ENCODE measurements around the gene PRR20A.

GRCh38 chr13:57128909-57129308, 11.8 kb upstream of the PRR20A start:
- no peak for TF ChIP-seq SPI1 (IDR thresholded peaks at IDR 0.05; ENCODE audit: borderline replicate concordance, low read depth)
- TF ChIP-seq, protein P1, sequence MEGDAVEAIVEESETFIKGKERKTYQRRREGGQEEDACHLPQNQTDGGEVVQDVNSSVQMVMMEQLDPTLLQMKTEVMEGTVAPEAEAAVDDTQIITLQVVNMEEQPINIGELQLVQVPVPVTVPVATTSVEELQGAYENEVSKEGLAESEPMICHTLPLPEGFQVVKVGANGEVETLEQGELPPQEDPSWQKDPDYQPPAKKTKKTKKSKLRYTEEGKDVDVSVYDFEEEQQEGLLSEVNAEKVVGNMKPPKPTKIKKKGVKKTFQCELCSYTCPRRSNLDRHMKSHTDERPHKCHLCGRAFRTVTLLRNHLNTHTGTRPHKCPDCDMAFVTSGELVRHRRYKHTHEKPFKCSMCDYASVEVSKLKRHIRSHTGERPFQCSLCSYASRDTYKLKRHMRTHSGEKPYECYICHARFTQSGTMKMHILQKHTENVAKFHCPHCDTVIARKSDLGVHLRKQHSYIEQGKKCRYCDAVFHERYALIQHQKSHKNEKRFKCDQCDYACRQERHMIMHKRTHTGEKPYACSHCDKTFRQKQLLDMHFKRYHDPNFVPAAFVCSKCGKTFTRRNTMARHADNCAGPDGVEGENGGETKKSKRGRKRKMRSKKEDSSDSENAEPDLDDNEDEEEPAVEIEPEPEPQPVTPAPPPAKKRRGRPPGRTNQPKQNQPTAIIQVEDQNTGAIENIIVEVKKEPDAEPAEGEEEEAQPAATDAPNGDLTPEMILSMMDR (IDR thresholded peaks at IDR 0.05; ENCODE audit: insufficient read depth, low read length), result no peak
- no peak for TF ChIP-seq POLR2AphosphoS5 (IDR thresholded peaks at IDR 0.05; ENCODE audit: low read depth)
- TF ChIP-seq, protein P2, sequence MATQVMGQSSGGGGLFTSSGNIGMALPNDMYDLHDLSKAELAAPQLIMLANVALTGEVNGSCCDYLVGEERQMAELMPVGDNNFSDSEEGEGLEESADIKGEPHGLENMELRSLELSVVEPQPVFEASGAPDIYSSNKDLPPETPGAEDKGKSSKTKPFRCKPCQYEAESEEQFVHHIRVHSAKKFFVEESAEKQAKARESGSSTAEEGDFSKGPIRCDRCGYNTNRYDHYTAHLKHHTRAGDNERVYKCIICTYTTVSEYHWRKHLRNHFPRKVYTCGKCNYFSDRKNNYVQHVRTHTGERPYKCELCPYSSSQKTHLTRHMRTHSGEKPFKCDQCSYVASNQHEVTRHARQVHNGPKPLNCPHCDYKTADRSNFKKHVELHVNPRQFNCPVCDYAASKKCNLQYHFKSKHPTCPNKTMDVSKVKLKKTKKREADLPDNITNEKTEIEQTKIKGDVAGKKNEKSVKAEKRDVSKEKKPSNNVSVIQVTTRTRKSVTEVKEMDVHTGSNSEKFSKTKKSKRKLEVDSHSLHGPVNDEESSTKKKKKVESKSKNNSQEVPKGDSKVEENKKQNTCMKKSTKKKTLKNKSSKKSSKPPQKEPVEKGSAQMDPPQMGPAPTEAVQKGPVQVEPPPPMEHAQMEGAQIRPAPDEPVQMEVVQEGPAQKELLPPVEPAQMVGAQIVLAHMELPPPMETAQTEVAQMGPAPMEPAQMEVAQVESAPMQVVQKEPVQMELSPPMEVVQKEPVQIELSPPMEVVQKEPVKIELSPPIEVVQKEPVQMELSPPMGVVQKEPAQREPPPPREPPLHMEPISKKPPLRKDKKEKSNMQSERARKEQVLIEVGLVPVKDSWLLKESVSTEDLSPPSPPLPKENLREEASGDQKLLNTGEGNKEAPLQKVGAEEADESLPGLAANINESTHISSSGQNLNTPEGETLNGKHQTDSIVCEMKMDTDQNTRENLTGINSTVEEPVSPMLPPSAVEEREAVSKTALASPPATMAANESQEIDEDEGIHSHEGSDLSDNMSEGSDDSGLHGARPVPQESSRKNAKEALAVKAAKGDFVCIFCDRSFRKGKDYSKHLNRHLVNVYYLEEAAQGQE (IDR thresholded peaks at IDR 0.05; ENCODE audit: insufficient replicate concordance, low read depth), result no peak
- TF ChIP-seq GABPA (IDR thresholded peaks at IDR 0.05; ENCODE audit: low read depth), result no peak
